Smooth muscle cell (in vitro differentiated cells): ENCODE measurements around the gene LPCAT3. TPM values are rescaled to one million over a fixed set of nuclear protein-coding genes. Genes with fewer than 3 reads are reported as not detected.
"Not testable (repeated sequence)": the region's sequence is repeated elsewhere in the genome, so short reads cannot be mapped to it uniquely, and the experiment has no call there.

Source experiments
- DNase-seq: peaks from one replicate; lab custom pipeline; 2025; ENCODE audit not compliant: unreplicated experiment; lab: John Stamatoyannopoulos, UW
- H2AFZ ChIP-seq: fragments of 200-600 bp; sonication (generic); 2 replicates; pipeline ENCODE4 v1.6.0; 2016; ENCODE audit warnings: antibody characterized with exemption, low read depth, mild to moderate bottlenecking
- H3F3A ChIP-seq: fragments of 200-600 bp; sonication (generic); 2 replicates; pipeline ENCODE4 v1.6.0; 2017; ENCODE audit warnings: antibody characterized with exemption, low read depth
- H3K27ac ChIP-seq: fragments of 200-600 bp; sonication (generic); 2 replicates; pipeline ENCODE4 v1.5.1; 2016; ENCODE audit warnings: low read depth, mild to moderate bottlenecking
- H3K27me3 ChIP-seq: fragments of 200-600 bp; sonication (generic); 2 replicates; pipeline ENCODE4 v1.6.1; 2016; ENCODE audit warnings: low read depth, mild to moderate bottlenecking
- H3K36me3 ChIP-seq: fragments of 200-600 bp; sonication (generic); 2 replicates; pipeline ENCODE4 v1.5.1; 2016; ENCODE audit warnings: low read depth
- H3K4me1 ChIP-seq: fragments of 200-600 bp; sonication (generic); 2 replicates; pipeline ENCODE4 v1.5.1; 2016; ENCODE audit warnings: low read depth
- H3K4me2 ChIP-seq: fragments of 200-600 bp; sonication (generic); 2 replicates; pipeline ENCODE4 v1.6.0; 2016; ENCODE audit warnings: mild to moderate bottlenecking
- H3K4me3 ChIP-seq: fragments of 200-600 bp; sonication (generic); 2 replicates; pipeline ENCODE4 v1.5.1; 2016; ENCODE audit warnings: mild to moderate bottlenecking
- H3K79me2 ChIP-seq: fragments of 200-600 bp; sonication (generic); 2 replicates; pipeline ENCODE4 v1.6.0; 2016; ENCODE audit warnings: low read depth, mild to moderate bottlenecking
- H3K9ac ChIP-seq: fragments of 200-600 bp; sonication (generic); 2 replicates; pipeline ENCODE4 v1.6.0; 2016; ENCODE audit warnings: low read depth
- H3K9me3 ChIP-seq: fragments of 200-600 bp; sonication (generic); replicated peaks from 2 replicates; pipeline ENCODE4 v1.5.1; 2016; ENCODE audit warnings: low read depth
- H4K20me1 ChIP-seq: fragments of 200-600 bp; sonication (generic); 2 replicates; pipeline ENCODE4 v1.6.0; 2016; ENCODE audit warnings: low read depth
- CTCF ChIP-seq: fragments of 200-600 bp; sonication (generic); IDR thresholded peaks from 2 replicates; pipeline ENCODE4 v1.5.1; 2017; ENCODE audit warnings: borderline replicate concordance, mild to moderate bottlenecking, antibody characterized with exemption; ENCODE audit not compliant: insufficient read depth, poor library complexity, severe bottlenecking
- WGBS: methylation state at CpG from one replicate; pipeline ENCODE4 v1.1.7; 2016; ENCODE audit warnings: low lambda C conversion rate; 5-methylcytosine and 5-hydroxymethylcytosine counted together
- polyA plus RNA-seq: library from polyadenylated mRNA; unstranded; fragments of >200 nt; fragmentation: Nextera tagmentation; extraction: Ambion mirVana; gene quantifications from 2 replicates; pipeline ENCODE4 v1.2.1, GENCODE V29; 2016
- total RNA-seq: library from RNA; depleted of rRNA; stranded (reverse); fragments of >200 nt; gene quantifications from 2 replicates; pipeline ENCODE4 v1.2.3, GENCODE V29; 2014

Gene LPCAT3
- total and polyA plus RNA-seq, 2 experiments from 2014 or later: 28.3 to 35.9 TPM

- Histone ChIP-seq H3K36me3 (no peaks in the 10 kb centered on the region), H3K4me2 (no peak overlapping the region), H3K9ac (no peak overlapping the region), H3K4me1 (no peaks in the 10 kb centered on the region), H3K27ac (no peak overlapping the region), H3K27me3 (no peaks in the 10 kb centered on the region), H3K4me3 (no peak overlapping the region), H2AFZ (no peak overlapping the region), H3K79me2 (no peaks in the 10 kb centered on the region), H3K9me3 (no peaks in the 10 kb centered on the region), H4K20me1 (no peaks in the 10 kb centered on the region), H3F3A (no peaks in the 10 kb centered on the region)
- TF ChIP-seq CTCF: no peak
- WGBS: 88% methylated on average over 3 of the region's 3 CpGs
- no peak for DNase-seq
Observed at GRCh38 chr12:7058163-7058845, 40.0 kb upstream of the LPCAT3 start.

- H2AFZ ChIP-seq, H3K79me2 ChIP-seq, H3F3A ChIP-seq, H4K20me1 ChIP-seq, H3K4me2 ChIP-seq, H3K9me3 ChIP-seq, H3K4me3 ChIP-seq, H3K27me3 ChIP-seq, H3K36me3 ChIP-seq, H3K4me1 ChIP-seq, DNase-seq, H3K27ac ChIP-seq, H3K9ac ChIP-seq: not testable (repeated sequence)
- whole genome bisulfite sequencing: 96% methylated on average over 2 of the region's 2 CpGs
Observed at GRCh38 chr12:7055736-7056135, 37.5 kb upstream of the LPCAT3 start.

GRCh38 chr12:7054925-7055324 lies 36.6 kb upstream of the LPCAT3 start:
- Histone ChIP-seq H3K9ac (no peak overlapping the region), H3K4me1 (no peaks in the 10 kb centered on the region), H4K20me1 (no peaks in the 10 kb centered on the region), H2AFZ (no peak overlapping the region), H3K36me3 (no peaks in the 10 kb centered on the region), H3F3A (no peaks in the 10 kb centered on the region), H3K9me3 (no peaks in the 10 kb centered on the region), H3K4me3 (no peak overlapping the region), H3K4me2 (no peak overlapping the region), H3K27me3 (no peaks in the 10 kb centered on the region), H3K27ac (no peak overlapping the region), H3K79me2 (no peaks in the 10 kb centered on the region)
- 90% methylated on average over 4 of the region's 4 CpGs for WGBS
- DNase-seq: no peak
- no peak for TF ChIP-seq CTCF

- not testable (repeated sequence) for H3K9me3 ChIP-seq, H2AFZ ChIP-seq, H3F3A ChIP-seq, H4K20me1 ChIP-seq, H3K27ac ChIP-seq, DNase-seq, H3K27me3 ChIP-seq, H3K4me1 ChIP-seq, H3K36me3 ChIP-seq, H3K4me3 ChIP-seq, H3K9ac ChIP-seq, H3K79me2 ChIP-seq, H3K4me2 ChIP-seq
- 92% methylated on average over 3 of the region's 3 CpGs for WGBS
Observed at GRCh38 chr12:7049973-7050372, 31.7 kb upstream of the LPCAT3 start.

- H2AFZ ChIP-seq, H3F3A ChIP-seq, H3K9ac ChIP-seq, H3K27me3 ChIP-seq, H3K9me3 ChIP-seq, DNase-seq, H3K4me2 ChIP-seq, H4K20me1 ChIP-seq, H3K4me3 ChIP-seq, H3K27ac ChIP-seq, H3K4me1 ChIP-seq, H3K36me3 ChIP-seq, H3K79me2 ChIP-seq: not testable (repeated sequence)
- 92% methylated on average over 10 of the region's 10 CpGs for WGBS
Observed at GRCh38 chr12:7049445-7049951, 31.2 kb upstream of the LPCAT3 start.
